Effector memory CD8-positive, alpha-beta T cell (primary cell): ENCODE data around the gene DGKI.

ENCODE experiments used
- ATAC-seq: fragments of 150-1000 bp; cut with Tn5 transposase; replicated peaks from 2 replicates; pipeline ENCODE4 v1.10.0; 2021; ENCODE audit warnings: mild to moderate bottlenecking, moderate library complexity
- DNase-seq, 3 experiments: peaks; one replicate each; pipeline ENCODE4 v3.0.0; 2021
- H3K27ac Mint-ChIP-seq, 2 donors: one replicate each; pipeline ENCODE4 v1.8.0; 2022; ENCODE audit warnings: mild to moderate bottlenecking in 2 of 2, mixed read lengths in 2 of 2, moderate library complexity in 2 of 2
- H3K27me3 Mint-ChIP-seq, 2 donors: one replicate each; pipeline ENCODE4 v1.8.0; 2022; ENCODE audit warnings: mixed read lengths in 2 of 2
- H3K36me3 Mint-ChIP-seq: one replicate; pipeline ENCODE4 v1.8.0; 2022; ENCODE audit warnings: mild to moderate bottlenecking, moderate library complexity, mixed read lengths; ENCODE audit not compliant: insufficient read depth
- H3K4me1 Mint-ChIP-seq, 2 donors: one replicate each; pipeline ENCODE4 v1.8.0; 2022; ENCODE audit warnings: low read depth in 2 of 2, mixed read lengths in 2 of 2
- H3K4me3 Mint-ChIP-seq, 2 donors: one replicate each; pipeline ENCODE4 v1.8.0; 2022; ENCODE audit warnings: mild to moderate bottlenecking in 2 of 2, mixed read lengths in 2 of 2, moderate library complexity in 2 of 2
- H3K9me3 Mint-ChIP-seq, 2 donors: one replicate each; pipeline ENCODE4 v1.8.0; 2022; ENCODE audit warnings: mixed read lengths in 2 of 2

Gene DGKI

DNA sequence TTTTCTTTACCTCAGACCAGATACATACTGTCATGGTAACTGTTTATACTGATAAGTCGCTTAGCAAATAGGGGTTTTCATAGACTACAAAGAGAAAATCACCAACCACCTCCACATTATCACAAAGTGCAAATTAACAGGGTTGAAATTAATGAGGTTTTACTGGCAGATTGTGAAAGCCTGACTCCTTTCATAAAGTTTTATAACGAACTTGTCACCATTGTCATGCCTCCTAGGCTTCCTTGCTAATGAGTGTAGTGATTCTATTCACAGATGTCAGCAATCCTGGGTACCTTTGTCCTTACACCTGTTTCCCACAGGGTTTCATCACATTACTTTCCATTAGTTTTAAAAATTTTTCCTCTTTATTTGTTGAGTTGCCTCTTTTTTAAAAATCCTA is 361.0 kb downstream of the DGKI start:
- Mint-ChIP-seq H3K27ac (no peak overlapping the region), H3K9me3 (peaks cover 2 to 7% of the 10 kb centered on the region in 2 donors), H3K4me3 (no peak overlapping the region), H3K36me3 (no peaks in the 10 kb centered on the region), H3K4me1 (no peaks in the 10 kb centered on the region), H3K27me3 (no peaks in the 10 kb centered on the region)
- DNase-seq (no peak), ATAC-seq (no peak)

DNA sequence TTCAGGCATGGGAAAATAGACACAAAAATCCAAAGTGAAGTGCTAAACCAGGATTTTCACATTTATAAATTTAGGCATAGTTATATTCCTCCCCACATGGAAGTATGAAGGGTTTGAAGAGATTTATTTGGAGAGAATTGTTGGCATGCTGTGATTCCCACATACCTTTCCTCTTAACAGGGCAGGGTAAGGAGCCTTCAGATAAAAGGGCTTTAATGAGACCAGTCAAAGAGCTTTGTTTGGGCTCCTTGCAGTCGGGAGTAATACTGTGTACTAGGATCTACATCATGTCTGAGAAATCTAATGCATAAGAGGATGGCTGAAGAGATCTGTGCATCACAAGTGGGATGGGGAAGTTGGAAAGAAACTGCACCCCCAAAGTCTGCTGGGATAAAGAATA is 362.4 kb downstream of the DGKI start:
- Mint-ChIP-seq H3K4me3 (no peak overlapping the region), H3K27me3 (no peaks in the 10 kb centered on the region), H3K36me3 (no peaks in the 10 kb centered on the region), H3K27ac (no peak overlapping the region), H3K4me1 (no peaks in the 10 kb centered on the region), H3K9me3 (peaks cover 4 to 7% of the 10 kb centered on the region in 2 donors)
- DNase-seq (no peak), ATAC-seq (no peak)

DNA sequence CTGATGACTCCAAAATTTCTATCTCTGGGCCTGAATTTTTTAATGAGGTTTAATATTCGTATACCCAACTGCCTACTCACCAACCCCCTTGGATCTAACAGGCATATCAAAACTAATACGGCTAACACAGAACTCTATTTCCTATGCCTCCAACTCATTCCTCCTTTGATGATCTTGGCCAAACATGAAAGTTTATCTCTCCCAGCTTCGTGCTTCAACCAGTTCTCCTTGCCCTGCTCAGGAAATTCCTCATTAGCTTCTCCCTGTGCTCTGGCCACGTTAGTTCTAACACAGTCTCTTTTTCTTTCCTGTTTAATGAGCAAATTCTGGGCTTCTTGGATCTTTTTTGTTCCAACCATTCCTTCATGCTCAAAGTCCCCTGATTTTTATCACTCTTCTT is 364.3 kb downstream of the DGKI start:
- no peak for ATAC-seq

DNA sequence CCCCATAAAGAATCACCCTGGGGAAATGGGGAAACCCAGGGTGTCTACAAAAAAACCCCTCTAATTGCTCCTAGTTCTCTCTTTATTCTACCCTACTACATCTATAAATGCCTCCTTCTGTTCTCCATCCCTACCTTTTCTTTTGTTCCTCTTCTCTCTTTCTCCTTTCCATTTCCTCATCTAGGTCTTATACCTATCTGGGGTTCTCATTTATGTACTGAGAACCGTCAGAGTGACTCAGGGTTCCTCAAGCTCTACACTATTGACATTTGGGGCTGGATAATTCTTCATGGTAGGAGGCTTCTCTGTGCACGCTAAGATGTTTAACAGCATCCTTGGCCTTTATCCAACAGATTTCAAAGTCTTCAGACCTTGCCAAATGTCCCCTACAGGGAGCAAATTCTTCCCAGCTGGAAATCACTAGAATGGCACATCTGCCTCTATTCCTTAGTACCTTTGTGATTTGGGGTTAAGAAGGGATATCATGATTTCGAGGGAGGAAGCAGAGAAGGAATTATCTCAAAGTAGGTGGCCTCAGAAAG is 365.9 kb downstream of the DGKI start:
- no peak for ATAC-seq
- no peak for DNase-seq
- H3K4me3 Mint-ChIP-seq: no peak overlapping the region
- H3K9me3 Mint-ChIP-seq: peaks cover 7% of the 10 kb centered on the region in 2 donors
- no peak overlapping the region for H3K27ac Mint-ChIP-seq
- H3K4me1 Mint-ChIP-seq: no peaks in the 10 kb centered on the region
- no peaks in the 10 kb centered on the region for H3K36me3 Mint-ChIP-seq
- no peaks in the 10 kb centered on the region for H3K27me3 Mint-ChIP-seq

More for the DNA sequence above, 364.3 kb downstream of the DGKI start:
- DNase-seq: no peak
- H3K9me3 Mint-ChIP-seq: peaks cover 6 to 7% of the 10 kb centered on the region in 2 donors
- no peaks in the 10 kb centered on the region for H3K27me3 Mint-ChIP-seq
- no peaks in the 10 kb centered on the region for H3K4me1 Mint-ChIP-seq
- no peaks in the 10 kb centered on the region for H3K36me3 Mint-ChIP-seq
- no peak overlapping the region for H3K27ac Mint-ChIP-seq
- H3K4me3 Mint-ChIP-seq: no peak overlapping the region

DNA sequence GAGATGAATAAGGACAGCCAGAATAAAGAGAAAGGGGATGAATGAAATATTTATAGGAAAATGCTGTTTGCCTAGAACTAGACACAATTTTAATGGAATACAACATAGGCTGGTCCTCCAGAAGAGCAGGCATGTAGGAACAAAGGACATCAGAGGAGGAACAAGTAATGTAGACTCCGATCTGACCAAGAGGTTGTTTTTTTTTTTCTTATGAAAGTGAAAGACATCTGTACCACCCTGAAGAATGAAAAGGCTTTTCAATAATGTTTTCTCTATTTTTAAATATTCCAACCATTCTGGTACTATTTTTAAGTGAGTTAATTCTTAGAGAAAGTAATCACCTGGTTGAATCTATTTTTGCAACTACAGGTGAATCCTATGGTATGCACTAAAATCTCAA is 366.4 kb downstream of the DGKI start:
- H3K36me3 Mint-ChIP-seq: no peaks in the 10 kb centered on the region
- no peak for DNase-seq
- peaks cover 7% of the 10 kb centered on the region in 2 donors for H3K9me3 Mint-ChIP-seq
- no peak for ATAC-seq
- H3K27me3 Mint-ChIP-seq: no peaks in the 10 kb centered on the region
- no peaks in the 10 kb centered on the region for H3K4me1 Mint-ChIP-seq
- H3K4me3 Mint-ChIP-seq: no peak overlapping the region
- no peak overlapping the region for H3K27ac Mint-ChIP-seq

DNA sequence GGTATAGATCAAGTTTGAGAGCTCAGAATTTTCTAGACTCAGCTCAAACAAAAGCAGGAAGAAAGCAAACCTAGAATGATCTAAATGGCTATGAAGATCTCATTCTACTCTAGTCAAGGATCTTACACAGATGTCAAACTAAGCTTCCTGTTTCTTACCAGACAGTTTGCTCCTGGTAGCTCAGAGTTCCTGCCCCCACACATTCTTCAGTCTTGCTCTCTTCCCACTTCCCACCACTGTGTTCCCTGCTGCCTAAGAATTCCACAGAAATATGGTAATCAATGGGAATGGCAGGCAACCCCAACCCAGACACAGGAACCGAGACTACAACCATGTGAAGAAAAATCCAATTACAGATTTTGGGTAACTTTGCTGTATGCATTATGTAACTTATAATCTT is 369.8 kb downstream of the DGKI start:
- Mint-ChIP-seq H3K4me3 (no peak overlapping the region), H3K36me3 (no peaks in the 10 kb centered on the region), H3K27me3 (no peaks in the 10 kb centered on the region), H3K27ac (no peak overlapping the region), H3K9me3 (peaks cover 0 to 5% of the 10 kb centered on the region in 2 donors), H3K4me1 (no peaks in the 10 kb centered on the region)
- no peak for ATAC-seq
- DNase-seq: no peak

DNA sequence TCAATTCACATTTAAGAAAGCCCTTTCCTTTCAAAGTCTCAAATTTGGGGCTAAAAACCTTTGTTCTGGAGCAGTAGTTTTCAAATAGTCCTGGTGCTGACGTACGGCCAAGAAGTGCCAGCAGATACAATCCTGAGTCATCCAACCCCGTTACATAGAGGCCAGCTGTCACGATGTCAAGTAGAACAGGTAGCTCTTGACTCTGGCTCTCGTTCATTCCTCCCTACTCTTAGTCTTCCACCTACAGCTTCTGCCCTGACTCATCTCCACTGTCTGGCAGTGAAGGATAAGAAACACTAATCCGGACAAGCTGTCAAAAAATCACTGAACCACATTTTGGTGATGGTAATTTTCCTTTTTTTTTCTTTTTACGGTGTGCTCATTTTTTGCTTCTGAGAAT is 370.8 kb downstream of the DGKI start:
- no peaks in the 10 kb centered on the region for H3K27me3 Mint-ChIP-seq
- H3K4me3 Mint-ChIP-seq: no peak overlapping the region
- H3K9me3 Mint-ChIP-seq: peaks cover 0 to 5% of the 10 kb centered on the region in 2 donors
- DNase-seq (no peak), ATAC-seq (no peak)
- no peak overlapping the region for H3K27ac Mint-ChIP-seq
- H3K36me3 Mint-ChIP-seq: no peaks in the 10 kb centered on the region
- H3K4me1 Mint-ChIP-seq: no peaks in the 10 kb centered on the region

DNA sequence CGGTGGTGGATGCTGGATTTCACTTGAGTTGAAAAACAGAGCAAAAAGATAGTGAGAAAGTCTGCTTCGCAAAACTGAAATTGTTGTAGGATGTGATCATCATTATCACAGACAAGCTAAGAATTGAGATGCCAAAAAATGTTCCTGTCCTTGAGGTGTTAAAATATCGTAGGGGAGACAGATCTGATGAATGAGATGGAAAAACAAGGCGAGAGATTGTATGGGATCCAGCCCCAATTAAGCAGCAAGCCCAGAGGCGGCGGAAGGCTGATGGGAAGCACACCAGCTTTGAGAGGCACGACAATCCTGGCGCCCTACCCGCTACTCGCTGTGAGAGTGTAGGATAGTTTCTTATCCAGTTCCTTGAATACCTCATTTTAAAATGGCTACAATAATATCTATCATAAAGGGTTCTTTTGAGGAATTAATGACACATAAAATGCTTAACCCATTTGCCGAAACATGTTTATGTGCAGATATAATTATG is 372.2 kb downstream of the DGKI start:
- H3K9me3 Mint-ChIP-seq: peaks cover 0 to 4% of the 10 kb centered on the region in 2 donors
- no peak for DNase-seq
- no peak overlapping the region for H3K27ac Mint-ChIP-seq
- no peak for ATAC-seq
- no peaks in the 10 kb centered on the region for H3K36me3 Mint-ChIP-seq
- H3K27me3 Mint-ChIP-seq: no peaks in the 10 kb centered on the region
- no peaks in the 10 kb centered on the region for H3K4me1 Mint-ChIP-seq
- H3K4me3 Mint-ChIP-seq: no peak overlapping the region

DNA sequence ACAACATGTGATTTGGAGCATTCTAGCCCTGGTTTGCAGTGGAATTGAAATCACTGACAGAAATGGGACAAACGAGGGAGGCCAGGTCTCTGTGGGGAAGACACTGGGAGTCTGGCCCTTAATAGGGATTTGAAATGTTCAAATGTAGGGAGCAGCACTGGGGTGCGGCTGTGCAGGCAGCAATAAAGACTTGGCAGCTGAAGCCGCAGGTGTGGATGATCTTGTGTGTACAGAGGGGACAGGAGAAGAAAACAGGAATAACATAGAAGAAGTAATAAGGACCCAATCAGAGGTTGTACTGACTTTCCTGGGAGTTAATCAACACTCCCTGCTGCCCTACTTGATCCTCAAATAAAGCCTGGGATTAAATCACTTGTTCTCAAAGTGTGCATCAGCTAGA is 375.6 kb downstream of the DGKI start:
- Mint-ChIP-seq H3K36me3 (no peaks in the 10 kb centered on the region), H3K4me3 (no peak overlapping the region), H3K9me3 (no peaks in the 10 kb centered on the region), H3K4me1 (no peaks in the 10 kb centered on the region), H3K27me3 (no peaks in the 10 kb centered on the region), H3K27ac (no peak overlapping the region)
- ATAC-seq: no peak
- DNase-seq: no peak

DNA sequence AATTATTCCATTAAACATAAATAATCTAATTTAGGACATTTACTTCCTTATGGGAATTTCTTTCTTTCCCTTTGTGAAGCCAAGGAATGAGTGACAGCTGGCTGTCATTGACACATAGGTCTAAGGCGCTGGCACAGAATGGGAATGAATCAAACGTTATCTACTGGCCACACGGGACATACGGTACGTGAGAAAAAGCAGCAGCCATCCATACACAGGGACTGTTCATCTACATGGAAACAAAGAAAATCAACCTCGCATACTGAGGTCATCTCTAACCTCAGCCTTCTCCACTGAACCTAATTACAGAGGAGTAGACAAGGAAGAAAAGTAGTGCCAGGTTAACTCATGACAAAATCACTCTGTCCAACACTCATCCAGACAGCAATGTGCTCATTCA is 376.9 kb downstream of the DGKI start:
- Mint-ChIP-seq H3K4me3 (no peak overlapping the region), H3K36me3 (no peaks in the 10 kb centered on the region), H3K4me1 (no peaks in the 10 kb centered on the region), H3K27ac (no peak overlapping the region), H3K27me3 (no peaks in the 10 kb centered on the region), H3K9me3 (no peaks in the 10 kb centered on the region)
- DNase-seq (no peak), ATAC-seq (no peak)

DNA sequence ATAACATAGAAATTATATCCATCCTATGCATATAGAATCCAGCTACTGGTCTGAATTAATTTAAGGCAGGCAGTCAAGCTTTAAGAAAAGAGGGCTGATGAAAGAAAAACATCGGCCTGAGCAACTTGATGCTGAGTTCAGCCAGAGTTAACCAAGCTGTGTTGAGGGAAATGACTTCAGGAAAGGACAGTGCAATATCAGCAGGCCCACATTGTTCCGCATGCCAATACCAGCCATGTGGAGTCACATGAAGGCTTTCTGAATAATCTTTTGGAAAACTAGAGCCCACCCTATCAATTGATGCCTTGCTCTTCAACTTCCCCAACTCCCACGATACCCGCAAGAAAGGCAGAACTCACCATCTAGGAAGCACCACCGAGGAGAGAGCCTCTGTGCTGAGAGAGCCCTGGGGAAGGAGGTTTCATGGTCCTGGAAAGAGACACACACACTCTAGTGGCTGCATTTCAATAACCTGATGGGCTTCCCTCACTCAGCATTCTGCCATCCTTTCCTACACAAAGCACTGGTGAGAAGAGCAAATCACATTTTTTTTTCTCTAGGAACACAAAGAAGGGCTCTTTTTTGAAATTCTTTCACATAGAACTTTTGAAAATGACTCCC is 377.5 kb downstream of the DGKI start:
- Mint-ChIP-seq H3K4me3 (no peak overlapping the region), H3K27ac (no peak overlapping the region), H3K9me3 (no peaks in the 10 kb centered on the region), H3K4me1 (no peaks in the 10 kb centered on the region), H3K36me3 (no peaks in the 10 kb centered on the region), H3K27me3 (no peaks in the 10 kb centered on the region)
- no peak for DNase-seq
- ATAC-seq: no peak

DNA sequence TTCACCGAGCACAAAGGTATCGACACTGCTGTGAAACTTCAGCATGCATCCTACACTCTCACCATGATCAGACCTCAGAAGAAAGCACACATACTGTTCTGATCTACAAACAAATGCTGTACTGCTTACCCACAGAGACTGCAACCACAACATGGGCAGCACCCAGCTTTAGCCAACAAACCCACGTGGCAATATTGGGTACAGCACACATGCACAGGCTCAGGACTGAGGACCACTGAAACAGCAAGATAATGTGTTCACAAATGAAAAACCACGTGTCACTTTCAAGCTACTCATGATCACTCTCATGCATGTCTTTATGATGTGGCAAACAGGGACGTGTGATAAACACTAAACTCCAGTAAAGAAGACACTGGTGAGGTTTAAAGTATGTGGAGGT is 383.9 kb downstream of the DGKI start:
- Mint-ChIP-seq H3K27me3 (no peaks in the 10 kb centered on the region), H3K36me3 (no peaks in the 10 kb centered on the region), H3K27ac (no peak overlapping the region), H3K9me3 (no peaks in the 10 kb centered on the region), H3K4me3 (no peak overlapping the region), H3K4me1 (no peaks in the 10 kb centered on the region)
- ATAC-seq (no peak), DNase-seq (no peak)

DNA sequence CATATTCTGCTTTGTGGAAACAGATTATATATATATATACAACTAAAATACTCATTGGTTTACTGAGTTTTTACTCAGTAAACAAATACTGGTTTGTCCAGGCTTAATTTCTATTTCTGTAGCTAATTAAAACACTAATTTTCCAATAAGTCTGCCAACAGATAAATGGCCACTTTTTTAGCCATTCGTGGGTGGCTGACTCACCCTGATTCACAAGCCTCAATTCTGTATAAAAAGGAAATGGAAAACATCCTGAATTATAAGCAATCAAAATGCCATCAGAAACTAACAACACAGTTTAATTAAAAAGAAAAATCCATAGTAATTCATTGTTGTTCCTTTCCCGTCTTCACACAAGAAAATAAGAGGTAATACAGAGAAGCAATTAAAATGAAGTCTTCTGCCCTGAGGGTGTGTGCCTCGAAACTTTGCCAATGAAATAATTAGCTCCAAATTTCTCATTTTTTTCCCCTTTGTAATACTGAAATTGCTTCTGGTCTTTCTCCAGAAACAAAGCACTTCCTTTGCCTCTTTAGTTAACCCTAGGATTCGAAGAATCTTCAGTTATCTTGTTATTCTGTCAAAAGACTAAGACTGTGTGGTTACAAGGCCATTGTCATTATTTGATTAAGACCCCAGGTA is 384.6 kb downstream of the DGKI start:
- no peaks in the 10 kb centered on the region for H3K4me1 Mint-ChIP-seq
- no peak overlapping the region for H3K4me3 Mint-ChIP-seq
- no peaks in the 10 kb centered on the region for H3K9me3 Mint-ChIP-seq
- DNase-seq (no peak), ATAC-seq (no peak)
- H3K36me3 Mint-ChIP-seq: no peaks in the 10 kb centered on the region
- no peak overlapping the region for H3K27ac Mint-ChIP-seq
- H3K27me3 Mint-ChIP-seq: no peaks in the 10 kb centered on the region

DNA sequence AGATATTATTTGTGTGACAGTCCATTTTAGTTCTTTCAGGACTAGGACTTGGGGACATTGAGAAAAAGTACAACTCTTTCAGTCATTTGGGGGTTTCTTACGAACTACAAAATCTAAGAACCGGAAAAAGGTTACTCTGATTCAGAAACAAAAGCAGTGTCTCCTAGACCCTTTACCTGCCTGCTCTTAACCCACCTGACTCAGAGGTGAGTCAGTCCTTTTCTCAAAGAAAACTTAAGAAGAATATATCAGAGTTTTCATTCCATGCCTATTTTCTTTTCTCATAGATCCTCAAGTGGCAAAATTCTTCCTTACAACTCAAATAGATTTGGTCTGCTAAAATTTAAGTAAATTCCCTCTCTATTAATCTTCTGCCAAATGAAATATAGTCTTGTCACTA is 388.4 kb downstream of the DGKI start:
- Mint-ChIP-seq H3K36me3 (no peaks in the 10 kb centered on the region), H3K27ac (no peak overlapping the region), H3K4me1 (no peaks in the 10 kb centered on the region), H3K4me3 (no peak overlapping the region), H3K9me3 (no peaks in the 10 kb centered on the region), H3K27me3 (peaks cover 0 to 5% of the 10 kb centered on the region in 2 donors)
- DNase-seq (no peak), ATAC-seq (no peak)
